Rectal smooth muscle tissue (tissue), 1 donor: Measurements from ENCODE around the gene QRFP.
"Not testable (repeated sequence)": the region's sequence is repeated elsewhere in the genome, so short reads cannot be mapped to it uniquely, and the experiment has no call there.

ENCODE experiments used
- H3K27ac ChIP-seq: one replicate; pipeline ENCODE4 v1.7.0; 2013; ENCODE audit warnings: low read depth, low read length, inconsistent platforms
- H3K27me3 ChIP-seq: one replicate; pipeline ENCODE4 v1.7.0; 2013; ENCODE audit warnings: low read length; ENCODE audit not compliant: control insufficient read depth, insufficient read depth
- H3K36me3 ChIP-seq: one replicate; pipeline ENCODE4 v1.7.0; 2013; ENCODE audit warnings: low read length; ENCODE audit not compliant: control insufficient read depth, insufficient read depth
- H3K4me1 ChIP-seq: one replicate; pipeline ENCODE4 v1.7.0; 2013; ENCODE audit warnings: low read length; ENCODE audit not compliant: control insufficient read depth, insufficient read depth
- H3K4me3 ChIP-seq: one replicate; pipeline ENCODE4 v1.7.0; 2013; ENCODE audit warnings: low read length
- H3K9ac ChIP-seq: one replicate; pipeline ENCODE4 v1.7.0; 2013; ENCODE audit warnings: low read length

Gene QRFP

GRCh38 chr9:130912932-130913598, 16.5 kb upstream of the QRFP start:
- Histone ChIP-seq H3K36me3 (no peaks in the 10 kb centered on the region), H3K4me1 (no peaks in the 10 kb centered on the region), H3K9ac (no peak overlapping the region), H3K27me3 (no peaks in the 10 kb centered on the region), H3K4me3 (no peak overlapping the region), H3K27ac (no peak overlapping the region)

GRCh38 chr9:130911254-130912049, 14.8 kb upstream of the QRFP start:
- no peaks in the 10 kb centered on the region for H3K4me1 ChIP-seq
- H3K36me3 ChIP-seq: no peaks in the 10 kb centered on the region
- H3K4me3 ChIP-seq: no peak overlapping the region
- H3K27me3 ChIP-seq: no peaks in the 10 kb centered on the region
- no peak overlapping the region for H3K27ac ChIP-seq
- H3K9ac ChIP-seq: no peak overlapping the region

- H3K4me1 ChIP-seq, H3K9ac ChIP-seq, H3K4me3 ChIP-seq, H3K36me3 ChIP-seq, H3K27ac ChIP-seq, H3K27me3 ChIP-seq: not testable (repeated sequence)
Measured at GRCh38 chr9:130910670-130911069, 14.1 kb upstream of the QRFP start.

GRCh38 chr9:130910041-130910440, 13.4 kb upstream of the QRFP start:
- H3K36me3 ChIP-seq, H3K4me1 ChIP-seq, H3K27me3 ChIP-seq, H3K4me3 ChIP-seq, H3K9ac ChIP-seq, H3K27ac ChIP-seq: not testable (repeated sequence)

- Histone ChIP-seq H3K4me3 (no peak overlapping the region), H3K9ac (no peak overlapping the region), H3K27ac (no peak overlapping the region), H3K27me3 (no peaks in the 10 kb centered on the region), H3K36me3 (no peaks in the 10 kb centered on the region), H3K4me1 (no peaks in the 10 kb centered on the region)
Measured at GRCh38 chr9:130908878-130909355, 12.3 kb upstream of the QRFP start.

GRCh38 chr9:130908146-130908877, 11.7 kb upstream of the QRFP start:
- Histone ChIP-seq H3K36me3 (no peaks in the 10 kb centered on the region), H3K27me3 (no peaks in the 10 kb centered on the region), H3K4me3 (no peak overlapping the region), H3K9ac (no peak overlapping the region), H3K4me1 (no peaks in the 10 kb centered on the region), H3K27ac (no peak overlapping the region)

GRCh38 chr9:130906735-130907416, 10.3 kb upstream of the QRFP start:
- Histone ChIP-seq H3K27me3 (peaks cover 4% of the 10 kb centered on the region), H3K36me3 (no peaks in the 10 kb centered on the region), H3K27ac (no peak overlapping the region), H3K4me3 (no peak overlapping the region), H3K4me1 (no peaks in the 10 kb centered on the region), H3K9ac (no peak overlapping the region)

GRCh38 chr9:130905902-130906734, 9.5 kb upstream of the QRFP start:
- no peak overlapping the region for H3K4me3 ChIP-seq
- H3K9ac ChIP-seq: no peak overlapping the region
- H3K27me3 ChIP-seq: peaks cover 4% of the 10 kb centered on the region
- no peaks in the 10 kb centered on the region for H3K36me3 ChIP-seq
- H3K4me1 ChIP-seq: no peaks in the 10 kb centered on the region
- no peak overlapping the region for H3K27ac ChIP-seq

- no peak overlapping the region for H3K4me3 ChIP-seq
- no peak overlapping the region for H3K27ac ChIP-seq
- no peaks in the 10 kb centered on the region for H3K4me1 ChIP-seq
- no peaks in the 10 kb centered on the region for H3K36me3 ChIP-seq
- no peak overlapping the region for H3K9ac ChIP-seq
- H3K27me3 ChIP-seq: peaks cover 4% of the 10 kb centered on the region
Measured at GRCh38 chr9:130905125-130905901, 8.7 kb upstream of the QRFP start.

GRCh38 chr9:130904070-130905044, 7.7 kb upstream of the QRFP start:
- H3K36me3 ChIP-seq: no peaks in the 10 kb centered on the region
- H3K4me1 ChIP-seq: no peaks in the 10 kb centered on the region
- no peak overlapping the region for H3K27ac ChIP-seq
- no peak overlapping the region for H3K4me3 ChIP-seq
- no peak overlapping the region for H3K9ac ChIP-seq
- H3K27me3 ChIP-seq: peaks cover 4% of the 10 kb centered on the region
